Vagina (tissue), 2 donors: Measurements from ENCODE around the gene CFAP68.

ENCODE experiments used
- CTCF ChIP-seq, 3 experiments: fragments of 450-650 bp in 2 of 3; fragments of 200-600 bp in 1 of 3; sonication (generic) in 1 of 3; IDR thresholded peaks; one replicate each; pipeline ENCODE4 v1.5.1; 2017 to 2019; ENCODE audit warnings: antibody characterized with exemption in 3 of 3, mild to moderate bottlenecking in 2 of 3, moderate library complexity in 2 of 3
- POLR2A ChIP-seq, 2 donors: fragments of 450-650 bp; IDR thresholded peaks; one replicate each; pipeline ENCODE4 v1.6.1; 2017; ENCODE audit warnings: antibody characterized with exemption in 2 of 2, mild to moderate bottlenecking in 2 of 2, moderate library complexity in 2 of 2
- POLR2AphosphoS5 ChIP-seq, 2 donors: sonication (generic); formaldehyde crosslinking; IDR thresholded peaks; one replicate each; pipeline ENCODE4 v1.9.0; 2017; ENCODE audit warnings: antibody characterized with exemption in 2 of 2, mild to moderate bottlenecking in 2 of 2, low read depth in 1 of 2; ENCODE audit not compliant: insufficient read depth in 1 of 2

- no peak for TF ChIP-seq CTCF (IDR thresholded peaks at IDR 0.05)
- no peak for TF ChIP-seq POLR2AphosphoS5 (IDR thresholded peaks at IDR 0.05; ENCODE audit: insufficient read depth in 1 of 2, low read depth in 1 of 2)
- no peak for TF ChIP-seq POLR2A (IDR thresholded peaks at IDR 0.05)
Measured at GRCh38 chr11:111916768-111917167, 37.4 kb downstream of the CFAP68 start.
